Measurements from ENCODE around the gene TAF4. TPM values are rescaled to one million over a fixed set of nuclear protein-coding genes. Genes with fewer than 3 reads are reported as not detected.
A peak's percentile ranks its signal among the peaks of the same experiment; 100 is the strongest.

TAF4 gene
- total and polyA plus RNA-seq, 2 of the 13 experiments (the other 11 are each of a cell fraction or from before 2014, with no cell fraction given), result 5.9 to 12.0 TPM

DNA sequence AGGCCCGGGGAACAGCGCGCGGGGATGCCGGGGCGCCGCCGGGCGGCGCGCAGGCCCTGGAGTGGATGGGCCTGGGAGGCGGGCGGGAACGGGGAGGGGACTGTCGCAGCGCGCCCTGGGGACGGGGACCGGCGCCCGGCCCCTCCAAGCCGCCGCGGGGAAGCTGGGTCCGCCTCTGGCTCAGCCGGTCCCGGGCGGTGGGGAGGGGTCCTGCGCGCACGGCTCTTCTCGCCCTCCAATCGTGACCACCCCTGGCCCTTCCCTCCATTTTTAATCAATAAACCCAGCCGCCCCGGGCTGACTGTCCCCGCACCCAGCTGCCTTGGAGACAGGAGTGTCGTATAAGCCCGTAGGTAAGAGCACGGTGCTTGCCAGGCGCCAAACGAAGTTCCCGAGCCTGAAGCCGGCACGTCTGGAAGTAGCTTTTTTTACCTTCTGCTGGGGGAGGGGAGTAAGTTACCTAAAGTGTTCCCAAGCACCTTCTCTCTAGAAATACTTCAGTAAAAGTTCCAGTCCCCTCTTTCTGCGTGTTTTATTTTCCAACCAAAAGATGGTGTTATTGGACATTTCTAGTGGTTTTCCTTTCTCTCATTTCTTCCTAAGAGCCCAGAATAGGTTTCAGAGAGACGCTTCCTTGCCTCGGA lies 780 bp upstream of the TAF4 start (continued):
- TF ChIP-seq THAP11 (CRISPR knock-in tag; IDR thresholded peaks at IDR 0.05) (no peak), ISL2 (CRISPR knock-in tag; IDR thresholded peaks at IDR 0.05) (0 out of 2 replicates have a peak, but pooled peaks have one; percentile 5), HMG20B (CRISPR knock-in tag; conservative IDR thresholded peaks at IDR 0.05) (no peak), XBP1 (CRISPR knock-in tag; IDR thresholded peaks at IDR 0.05) (no peak), CREB1 (IDR thresholded peaks at IDR 0.05) (no peak), CREB1 (CRISPR knock-in tag; IDR thresholded peaks at IDR 0.05) (no peak), SMARCE1 (IDR thresholded peaks at IDR 0.05; ENCODE audit: borderline replicate concordance) (no peak), FOSL2 (CRISPR knock-in tag; IDR thresholded peaks at IDR 0.05) (peak; percentile 21; the same call in 1 of the 2 replicates), PTBP1 (IDR thresholded peaks at IDR 0.05; ENCODE audit: low read depth, low read length, poor library complexity, severe bottlenecking) (peak; percentile 53), ZNF737 (CRISPR knock-in tag; IDR thresholded peaks at IDR 0.05; ENCODE audit: borderline replicate concordance) (no peak), ZNF343 (CRISPR knock-in tag; IDR thresholded peaks at IDR 0.05) (peak; percentile 87), ZFP36L2 (CRISPR knock-in tag; IDR thresholded peaks at IDR 0.05) (no peak), POLR2G (IDR thresholded peaks at IDR 0.05; ENCODE audit: low read depth, low read length) (no peak), GABPB1 (CRISPR knock-in tag; IDR thresholded peaks at IDR 0.05) (peak; percentile 59; the same call in 1 of the 2 replicates), SRF (IDR thresholded peaks at IDR 0.05; ENCODE audit: low read depth, low read length) (no peak), RBM39 (IDR thresholded peaks at IDR 0.05; ENCODE audit: low read depth, low read length, poor library complexity, severe bottlenecking) (no peak), MED1 (CRISPR knock-in tag; IDR thresholded peaks at IDR 0.05) (0 out of 2 replicates have a peak, but pooled peaks have one; percentile 49)
- TF ChIP-seq, protein P1, sequence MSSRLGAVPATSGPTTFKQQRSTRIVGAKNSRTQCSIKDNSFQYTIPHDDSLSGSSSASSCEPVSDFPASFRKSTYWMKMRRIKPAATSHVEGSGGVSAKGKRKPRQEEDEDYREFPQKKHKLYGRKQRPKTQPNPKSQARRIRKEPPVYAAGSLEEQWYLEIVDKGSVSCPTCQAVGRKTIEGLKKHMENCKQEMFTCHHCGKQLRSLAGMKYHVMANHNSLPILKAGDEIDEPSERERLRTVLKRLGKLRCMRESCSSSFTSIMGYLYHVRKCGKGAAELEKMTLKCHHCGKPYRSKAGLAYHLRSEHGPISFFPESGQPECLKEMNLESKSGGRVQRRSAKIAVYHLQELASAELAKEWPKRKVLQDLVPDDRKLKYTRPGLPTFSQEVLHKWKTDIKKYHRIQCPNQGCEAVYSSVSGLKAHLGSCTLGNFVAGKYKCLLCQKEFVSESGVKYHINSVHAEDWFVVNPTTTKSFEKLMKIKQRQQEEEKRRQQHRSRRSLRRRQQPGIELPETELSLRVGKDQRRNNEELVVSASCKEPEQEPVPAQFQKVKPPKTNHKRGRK (CRISPR knock-in tag; IDR thresholded peaks at IDR 0.05), result no peak
- TF ChIP-seq, protein P2, sequence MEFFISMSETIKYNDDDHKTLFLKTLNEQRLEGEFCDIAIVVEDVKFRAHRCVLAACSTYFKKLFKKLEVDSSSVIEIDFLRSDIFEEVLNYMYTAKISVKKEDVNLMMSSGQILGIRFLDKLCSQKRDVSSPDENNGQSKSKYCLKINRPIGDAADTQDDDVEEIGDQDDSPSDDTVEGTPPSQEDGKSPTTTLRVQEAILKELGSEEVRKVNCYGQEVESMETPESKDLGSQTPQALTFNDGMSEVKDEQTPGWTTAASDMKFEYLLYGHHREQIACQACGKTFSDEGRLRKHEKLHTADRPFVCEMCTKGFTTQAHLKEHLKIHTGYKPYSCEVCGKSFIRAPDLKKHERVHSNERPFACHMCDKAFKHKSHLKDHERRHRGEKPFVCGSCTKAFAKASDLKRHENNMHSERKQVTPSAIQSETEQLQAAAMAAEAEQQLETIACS (CRISPR knock-in tag; IDR thresholded peaks at IDR 0.05), result no peak; the same call in 1 of the 2 replicates
- TF ChIP-seq, protein P3, sequence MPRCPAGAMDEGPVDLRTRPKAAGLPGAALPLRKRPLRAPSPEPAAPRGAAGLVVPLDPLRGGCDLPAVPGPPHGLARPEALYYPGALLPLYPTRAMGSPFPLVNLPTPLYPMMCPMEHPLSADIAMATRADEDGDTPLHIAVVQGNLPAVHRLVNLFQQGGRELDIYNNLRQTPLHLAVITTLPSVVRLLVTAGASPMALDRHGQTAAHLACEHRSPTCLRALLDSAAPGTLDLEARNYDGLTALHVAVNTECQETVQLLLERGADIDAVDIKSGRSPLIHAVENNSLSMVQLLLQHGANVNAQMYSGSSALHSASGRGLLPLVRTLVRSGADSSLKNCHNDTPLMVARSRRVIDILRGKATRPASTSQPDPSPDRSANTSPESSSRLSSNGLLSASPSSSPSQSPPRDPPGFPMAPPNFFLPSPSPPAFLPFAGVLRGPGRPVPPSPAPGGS (CRISPR knock-in tag; IDR thresholded peaks at IDR 0.05), result peak; percentile 32; the same call in 1 of the 2 replicates
- TF ChIP-seq, protein P4, sequence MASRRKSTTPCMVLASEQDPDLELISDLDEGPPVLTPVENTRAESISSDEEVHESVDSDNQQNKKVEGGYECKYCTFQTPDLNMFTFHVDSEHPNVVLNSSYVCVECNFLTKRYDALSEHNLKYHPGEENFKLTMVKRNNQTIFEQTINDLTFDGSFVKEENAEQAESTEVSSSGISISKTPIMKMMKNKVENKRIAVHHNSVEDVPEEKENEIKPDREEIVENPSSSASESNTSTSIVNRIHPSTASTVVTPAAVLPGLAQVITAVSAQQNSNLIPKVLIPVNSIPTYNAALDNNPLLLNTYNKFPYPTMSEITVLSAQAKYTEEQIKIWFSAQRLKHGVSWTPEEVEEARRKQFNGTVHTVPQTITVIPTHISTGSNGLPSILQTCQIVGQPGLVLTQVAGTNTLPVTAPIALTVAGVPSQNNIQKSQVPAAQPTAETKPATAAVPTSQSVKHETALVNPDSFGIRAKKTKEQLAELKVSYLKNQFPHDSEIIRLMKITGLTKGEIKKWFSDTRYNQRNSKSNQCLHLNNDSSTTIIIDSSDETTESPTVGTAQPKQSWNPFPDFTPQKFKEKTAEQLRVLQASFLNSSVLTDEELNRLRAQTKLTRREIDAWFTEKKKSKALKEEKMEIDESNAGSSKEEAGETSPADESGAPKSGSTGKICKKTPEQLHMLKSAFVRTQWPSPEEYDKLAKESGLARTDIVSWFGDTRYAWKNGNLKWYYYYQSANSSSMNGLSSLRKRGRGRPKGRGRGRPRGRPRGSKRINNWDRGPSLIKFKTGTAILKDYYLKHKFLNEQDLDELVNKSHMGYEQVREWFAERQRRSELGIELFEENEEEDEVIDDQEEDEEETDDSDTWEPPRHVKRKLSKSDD (CRISPR knock-in tag; IDR thresholded peaks at IDR 0.05; ENCODE audit: low read depth), result no peak
- TF ChIP-seq, protein P5, sequence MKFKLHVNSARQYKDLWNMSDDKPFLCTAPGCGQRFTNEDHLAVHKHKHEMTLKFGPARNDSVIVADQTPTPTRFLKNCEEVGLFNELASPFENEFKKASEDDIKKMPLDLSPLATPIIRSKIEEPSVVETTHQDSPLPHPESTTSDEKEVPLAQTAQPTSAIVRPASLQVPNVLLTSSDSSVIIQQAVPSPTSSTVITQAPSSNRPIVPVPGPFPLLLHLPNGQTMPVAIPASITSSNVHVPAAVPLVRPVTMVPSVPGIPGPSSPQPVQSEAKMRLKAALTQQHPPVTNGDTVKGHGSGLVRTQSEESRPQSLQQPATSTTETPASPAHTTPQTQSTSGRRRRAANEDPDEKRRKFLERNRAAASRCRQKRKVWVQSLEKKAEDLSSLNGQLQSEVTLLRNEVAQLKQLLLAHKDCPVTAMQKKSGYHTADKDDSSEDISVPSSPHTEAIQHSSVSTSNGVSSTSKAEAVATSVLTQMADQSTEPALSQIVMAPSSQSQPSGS (CRISPR knock-in tag; IDR thresholded peaks at IDR 0.05), result no peak

Measured in HepG2 (cell line).